Panc1 (cell line): ENCODE measurements around the gene TGIF2.

Experiments used
- CTCF ChIP-seq: fragments of 450-650 bp; IDR thresholded peaks from 2 replicates; pipeline ENCODE4 v1.5.1; 2017; ENCODE audit warnings: mild to moderate bottlenecking
- POLR2AphosphoS5 ChIP-seq: IDR thresholded peaks from 2 replicates; pipeline ENCODE4 v1.6.1; 2012; ENCODE audit warnings: mild to moderate bottlenecking, low read depth, low read length, moderate library complexity
- REST ChIP-seq, 2 experiments: IDR thresholded peaks; 2 replicates each; pipeline ENCODE4 v1.6.1; 2011 to 2012; ENCODE audit warnings: low read depth in 2 of 2, control low read depth in 1 of 2, low read length in 1 of 2, mild to moderate bottlenecking in 1 of 2, moderate library complexity in 1 of 2; ENCODE audit not compliant: insufficient read depth in 1 of 2
- SIN3A ChIP-seq: IDR thresholded peaks from 2 replicates; pipeline ENCODE4 v1.6.1; 2012; ENCODE audit warnings: low read depth, mild to moderate bottlenecking, low read length, moderate library complexity, borderline replicate concordance; ENCODE audit not compliant: insufficient read depth

GRCh38 chr20:36607586-36608387, 34.4 kb downstream of the TGIF2 start:
- TF ChIP-seq CTCF (no peak), REST (IDR thresholded peaks at IDR 0.05; ENCODE audit: insufficient read depth in 1 of 2, low read depth in 2 of 2, low read length in 1 of 2) (no peak), SIN3A (no peak), POLR2AphosphoS5 (no peak)
